GM21423 (cell line): ENCODE results near the gene GLP1R.

ENCODE experiments used
- ATAC-seq: cut with Tn5 transposase; IDR thresholded peaks from one replicate; pipeline ENCODE4 v1.9.1; 2021; ENCODE audit warnings: mild to moderate bottlenecking, moderate library complexity; ENCODE audit not compliant: unreplicated experiment

GLP1R gene

DNA sequence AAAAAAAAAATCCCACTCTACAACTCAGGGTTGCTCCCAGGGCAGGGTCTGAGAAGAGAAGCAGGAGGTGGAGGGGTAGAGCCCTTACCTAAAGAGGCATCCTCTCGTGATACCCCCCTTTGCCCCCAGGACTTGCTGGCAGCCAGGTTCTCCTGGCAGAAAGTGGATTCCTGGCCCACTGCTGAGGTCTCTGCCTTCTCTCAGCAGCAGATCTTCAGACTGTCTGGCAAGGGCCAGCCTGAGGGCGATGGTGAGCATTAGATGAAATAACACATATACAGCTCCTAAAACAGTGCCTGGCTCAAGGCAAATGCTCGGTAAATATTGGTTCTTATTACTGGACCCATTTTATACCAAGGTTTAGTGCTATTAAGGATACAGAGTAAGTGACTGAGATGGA, 4.8 kb upstream of the GLP1R start:
- no peak for ATAC-seq

- ATAC-seq = no peak
These were observed 4.4 kb upstream of the GLP1R start for GRCh38 chr6:39044181-39044580.

DNA sequence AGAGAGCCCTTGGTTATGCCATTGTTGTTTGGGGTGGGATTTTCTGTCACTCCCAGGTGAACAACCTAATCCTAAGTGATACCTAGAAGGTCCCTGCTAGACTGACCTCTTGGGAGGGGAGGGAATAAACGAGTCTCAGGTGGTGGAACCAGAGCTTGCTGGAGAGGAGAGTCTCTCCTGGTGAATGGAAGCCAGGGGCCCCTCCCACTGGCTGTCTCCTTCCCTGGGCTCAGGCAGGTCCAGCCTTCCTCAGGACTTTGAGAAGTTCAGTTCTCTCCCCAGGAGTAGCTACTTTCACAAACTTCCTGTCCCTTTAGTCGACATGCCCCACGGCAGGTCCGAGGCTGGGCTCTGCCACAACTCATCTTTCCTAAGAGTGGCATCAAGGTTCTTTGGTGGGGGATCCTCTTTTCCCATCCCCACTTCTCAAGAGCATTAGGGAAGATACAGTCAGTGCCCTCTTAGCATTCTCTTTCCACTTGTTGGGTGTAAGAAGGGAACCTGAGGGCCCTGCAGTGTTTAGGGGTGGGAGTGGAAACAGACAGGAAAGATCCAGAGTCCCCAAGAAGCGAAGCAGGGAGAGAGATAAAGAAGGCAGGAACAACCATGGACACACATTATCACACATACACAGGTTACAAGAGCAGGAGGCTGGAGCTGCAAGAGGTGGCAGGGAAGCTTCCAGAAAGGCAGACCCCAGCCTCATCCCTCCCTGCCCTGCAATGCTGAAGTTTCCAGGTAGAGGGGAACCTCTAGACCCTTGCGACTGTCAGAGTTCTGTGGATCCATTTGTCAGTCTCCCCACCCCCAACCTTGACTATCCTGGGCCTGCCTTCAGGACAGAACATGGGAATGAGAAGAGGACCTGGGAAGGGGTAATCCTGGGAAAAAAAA, 900 bp upstream of the GLP1R start:
- ATAC-seq = no peak

DNA sequence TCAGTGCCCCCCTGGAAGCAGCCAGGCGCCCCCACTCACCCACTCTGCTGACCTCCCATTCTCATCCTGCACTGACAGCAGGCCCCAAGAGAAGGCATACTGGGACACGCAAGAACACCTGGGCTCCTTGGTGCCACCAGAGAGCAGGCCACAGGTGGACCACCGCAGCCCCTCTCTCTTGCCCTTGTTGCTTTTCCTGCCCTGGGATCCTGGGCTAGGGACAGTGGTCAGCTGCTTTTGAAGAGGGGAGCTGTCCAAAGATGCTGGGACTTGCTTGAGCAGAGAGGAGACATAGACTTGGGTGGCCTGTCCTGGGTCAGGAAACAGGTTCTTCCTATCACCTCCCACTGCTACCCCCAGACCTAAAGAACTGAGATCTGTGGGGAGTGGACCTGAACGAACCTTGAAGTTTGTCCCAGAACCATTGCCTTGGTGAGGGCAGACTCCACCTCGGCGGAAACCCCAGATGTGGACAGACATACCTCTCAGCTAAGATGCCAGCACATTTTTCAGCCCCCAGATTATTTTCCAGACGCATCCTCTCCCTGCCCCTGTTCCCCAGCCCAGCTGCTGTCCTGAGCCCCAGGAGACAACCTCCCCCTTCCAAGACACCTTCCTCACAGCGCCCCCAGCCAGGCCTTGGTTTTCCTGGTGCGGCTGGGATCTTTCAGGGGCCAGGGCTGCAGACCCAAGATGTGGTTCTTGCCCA, 1.1 kb downstream of the GLP1R start:
- no peak for ATAC-seq

DNA sequence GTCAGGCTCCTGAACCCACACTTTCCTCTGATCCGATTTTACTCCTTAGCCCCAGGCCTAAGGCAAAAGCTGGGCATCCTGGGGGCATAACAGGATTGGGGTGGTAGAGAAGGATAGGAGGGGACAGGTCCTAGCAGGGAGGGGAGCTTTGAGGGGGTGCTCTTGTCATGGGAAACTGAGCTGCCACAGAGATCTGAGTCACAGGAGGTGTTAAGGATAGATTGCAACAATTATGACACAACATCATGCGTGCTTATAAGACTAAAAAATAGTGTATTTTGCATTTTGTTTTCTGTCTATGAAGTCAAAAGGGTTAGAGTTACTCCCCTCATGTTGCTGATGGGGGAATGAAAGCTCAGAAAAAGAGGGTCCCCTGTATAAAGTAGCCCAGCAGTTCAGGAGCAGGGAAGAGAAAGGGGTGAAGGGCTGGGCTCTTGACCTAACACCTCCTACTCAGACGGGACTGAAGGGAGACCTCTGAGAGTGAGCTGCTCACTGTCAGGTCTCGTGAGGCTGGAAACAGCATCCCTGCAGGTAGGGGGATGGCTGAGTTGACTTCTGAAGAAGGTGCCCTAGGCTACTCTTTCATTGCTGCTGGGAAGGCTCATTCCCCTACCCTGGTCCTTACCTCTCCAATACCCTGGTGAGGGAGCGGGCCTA, 2.0 kb downstream of the GLP1R start:
- ATAC-seq = no peak

DNA sequence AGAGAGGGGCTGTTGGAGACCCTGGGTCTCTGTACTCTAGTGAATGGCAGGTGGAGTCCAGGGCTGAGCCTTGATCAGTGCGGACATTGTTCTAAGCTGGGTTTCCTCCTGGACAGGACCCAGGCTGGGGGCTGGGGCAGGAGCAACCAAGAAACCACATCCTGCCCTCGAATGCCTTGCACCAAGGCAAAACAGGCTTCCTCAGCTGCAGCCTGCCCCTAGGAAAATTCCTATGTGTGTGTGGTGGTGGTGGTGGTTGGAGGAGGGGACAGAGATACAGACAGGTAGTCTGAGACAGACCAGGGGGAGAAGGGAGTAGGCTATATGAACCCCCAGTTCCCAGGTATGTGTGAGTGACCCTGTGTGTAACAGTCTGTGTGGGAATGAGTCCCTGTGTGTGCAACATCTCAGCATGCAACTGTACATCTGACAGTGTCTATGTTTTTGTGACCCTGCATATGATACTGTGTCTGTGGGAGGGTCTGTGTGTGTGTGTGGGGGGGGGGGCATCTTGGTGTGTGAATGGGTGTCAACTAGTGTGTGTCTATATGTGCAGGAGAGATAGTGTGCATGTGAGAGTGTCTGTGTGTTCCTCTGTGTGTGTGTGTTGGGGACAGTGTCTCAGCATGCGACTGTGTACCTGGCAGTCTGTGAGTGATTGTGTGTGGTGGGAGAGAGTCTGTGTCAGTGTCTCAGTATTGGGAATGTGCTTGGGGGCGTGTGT, 3.0 kb downstream of the GLP1R start:
- no peak for ATAC-seq

GRCh38 chr6:39053016-39053624, 4.5 kb downstream of the GLP1R start:
- ATAC-seq = no peak

- no peak for ATAC-seq
These were observed 5.4 kb downstream of the GLP1R start for GRCh38 chr6:39053854-39054576.

GRCh38 chr6:39054577-39055142, 6.1 kb downstream of the GLP1R start:
- ATAC-seq = no peak

GRCh38 chr6:39055661-39056060, 7.1 kb downstream of the GLP1R start:
- ATAC-seq = no peak

DNA sequence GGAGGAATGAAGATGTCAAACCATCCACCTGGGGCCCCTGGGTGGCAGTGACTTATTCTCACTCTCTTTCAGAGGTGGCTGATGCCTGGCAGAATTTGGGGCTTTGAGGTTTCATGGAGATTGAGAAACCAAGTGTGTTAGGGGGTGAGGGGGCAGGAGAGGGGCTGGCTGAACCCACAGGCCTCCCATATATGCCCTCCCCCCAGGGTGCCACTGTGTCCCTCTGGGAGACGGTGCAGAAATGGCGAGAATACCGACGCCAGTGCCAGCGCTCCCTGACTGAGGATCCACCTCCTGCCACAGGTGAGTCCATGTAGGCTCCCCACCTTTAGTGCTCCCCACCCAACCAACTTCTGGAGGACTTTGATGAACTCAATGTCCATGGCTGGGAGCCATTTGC, 7.6 kb downstream of the GLP1R start:
- no peak for ATAC-seq

- ATAC-seq = no peak
These were observed 8.1 kb downstream of the GLP1R start for GRCh38 chr6:39056681-39057080.

DNA sequence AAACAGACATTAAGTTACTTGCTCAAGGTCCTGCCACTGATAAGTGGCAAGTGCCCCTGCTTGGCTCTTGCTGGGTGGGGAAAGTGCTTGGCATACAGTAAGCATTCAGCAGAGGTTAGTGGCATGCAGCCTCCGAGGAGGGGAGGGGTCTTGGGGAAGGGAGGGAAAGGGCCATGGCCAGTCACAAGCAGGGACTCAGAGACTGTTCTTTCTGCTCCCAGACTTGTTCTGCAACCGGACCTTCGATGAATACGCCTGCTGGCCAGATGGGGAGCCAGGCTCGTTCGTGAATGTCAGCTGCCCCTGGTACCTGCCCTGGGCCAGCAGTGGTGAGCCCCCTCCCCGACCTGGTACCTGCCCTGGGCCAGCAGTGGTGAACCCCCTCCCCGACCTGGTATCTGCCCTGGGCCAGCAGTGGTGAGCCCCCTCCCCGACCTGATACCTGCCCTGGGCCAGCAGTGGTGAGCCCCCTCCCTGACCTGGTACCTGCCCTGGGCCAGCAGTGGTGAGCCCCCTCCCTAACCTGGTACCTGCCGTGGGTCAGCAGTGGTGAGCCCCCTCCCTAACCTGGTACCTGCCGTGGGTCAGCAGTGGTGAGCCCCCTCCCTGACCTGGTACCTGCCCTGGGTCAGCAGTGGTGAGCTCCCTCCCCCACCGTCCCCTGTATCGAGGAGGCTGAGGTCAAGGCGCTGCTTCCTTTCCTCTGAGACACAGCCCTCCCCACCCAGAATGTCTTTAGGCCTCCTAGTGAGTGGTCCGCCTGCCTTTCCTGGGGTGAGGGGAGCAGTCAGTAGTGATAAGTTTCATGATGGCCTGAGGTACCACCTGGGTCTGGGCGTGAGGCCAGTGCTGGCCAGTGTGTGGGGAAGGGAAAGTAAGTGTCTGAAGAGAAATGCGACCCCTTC, 8.9 kb downstream of the GLP1R start:
- no peak for ATAC-seq

- ATAC-seq = no peak
These were observed 10.0 kb downstream of the GLP1R start for GRCh38 chr6:39058471-39059147.

DNA sequence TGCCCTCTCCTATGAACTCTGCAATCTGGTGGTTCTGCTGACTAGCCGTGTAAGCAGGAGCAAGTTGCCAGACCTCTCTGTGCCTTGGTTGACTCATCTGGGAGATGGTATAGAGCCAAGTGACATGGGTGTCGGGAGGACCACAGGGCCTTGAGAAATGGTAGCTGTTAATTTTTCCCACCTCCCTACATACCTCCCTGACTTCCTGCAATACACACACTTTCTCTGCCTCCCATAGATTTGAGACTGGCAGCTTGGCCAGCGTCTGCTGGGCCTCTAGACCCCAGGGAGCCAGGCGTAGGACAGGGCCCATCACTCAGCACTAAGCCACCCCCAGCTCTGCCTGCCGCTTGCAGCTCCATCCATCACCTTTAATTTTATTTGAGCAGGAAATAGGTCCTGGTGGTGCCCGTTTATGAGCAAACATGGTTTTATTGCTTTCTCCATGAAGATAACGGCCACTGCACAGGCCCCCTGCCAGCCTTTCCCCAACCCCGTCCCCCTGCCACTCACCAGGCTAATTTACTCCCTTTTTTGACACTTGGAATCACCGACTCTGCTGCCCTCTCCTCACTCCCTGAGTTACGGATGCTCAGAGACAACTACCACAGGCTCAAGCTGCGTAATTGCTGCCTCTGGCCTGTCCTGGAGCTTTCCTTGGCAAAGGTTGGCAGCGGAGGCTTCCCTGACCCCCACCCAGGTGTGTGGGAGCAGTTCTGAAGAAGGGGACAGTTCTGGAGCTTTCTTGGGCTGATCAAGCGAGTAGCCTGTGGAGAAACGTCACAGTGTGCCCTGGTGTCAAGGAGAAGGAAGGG, 11.1 kb downstream of the GLP1R start:
- no peak for ATAC-seq

DNA sequence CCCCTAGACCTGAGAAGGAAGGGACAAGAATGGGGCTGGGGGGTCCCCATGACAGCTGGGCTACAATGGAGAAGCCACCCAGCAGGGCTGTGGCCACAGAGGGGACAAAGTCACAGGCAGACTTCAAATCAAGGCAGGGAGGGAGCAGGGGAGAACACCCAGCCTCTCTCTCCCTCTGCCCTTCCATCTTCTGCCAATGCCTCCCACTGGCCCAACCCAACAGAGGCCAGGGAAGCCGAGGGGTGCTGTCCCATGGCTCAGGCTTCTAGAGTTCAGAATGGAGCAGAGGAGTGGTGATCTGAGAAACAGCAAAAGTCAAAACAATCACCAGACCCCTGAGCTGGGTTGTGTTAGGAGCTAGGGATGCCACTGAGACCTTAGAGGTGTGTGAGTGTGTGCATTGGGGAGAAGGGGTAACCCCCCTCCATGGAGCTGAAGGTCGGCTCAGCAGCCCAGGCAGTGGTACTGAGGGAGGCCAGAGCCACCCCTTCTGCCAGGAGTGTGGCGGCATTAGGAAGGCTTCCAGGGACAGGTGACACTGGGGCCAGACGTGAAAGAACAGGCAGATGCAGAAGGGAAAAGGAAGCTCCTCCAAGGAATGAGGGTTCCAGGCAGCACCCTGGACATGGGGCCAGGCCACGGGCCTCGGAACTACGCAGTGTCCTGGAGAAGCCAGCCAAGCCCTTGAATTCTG, 12.0 kb downstream of the GLP1R start:
- no peak for ATAC-seq

- no peak for ATAC-seq
These were observed 12.6 kb downstream of the GLP1R start for GRCh38 chr6:39061182-39061581.
